ENCODE data around the gene KLHDC3. TPM values are rescaled to one million over a fixed set of nuclear protein-coding genes. Genes with fewer than 3 reads are reported as not detected.

The KLHDC3 gene, protein sequence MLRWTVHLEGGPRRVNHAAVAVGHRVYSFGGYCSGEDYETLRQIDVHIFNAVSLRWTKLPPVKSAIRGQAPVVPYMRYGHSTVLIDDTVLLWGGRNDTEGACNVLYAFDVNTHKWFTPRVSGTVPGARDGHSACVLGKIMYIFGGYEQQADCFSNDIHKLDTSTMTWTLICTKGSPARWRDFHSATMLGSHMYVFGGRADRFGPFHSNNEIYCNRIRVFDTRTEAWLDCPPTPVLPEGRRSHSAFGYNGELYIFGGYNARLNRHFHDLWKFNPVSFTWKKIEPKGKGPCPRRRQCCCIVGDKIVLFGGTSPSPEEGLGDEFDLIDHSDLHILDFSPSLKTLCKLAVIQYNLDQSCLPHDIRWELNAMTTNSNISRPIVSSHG
- 26.1 to 32.1 TPM (median 30.4 TPM) in 5 replicates for total RNA-seq (2022; extraction: Qiagen RNA extraction; ENCODE audit: low read depth)

DNA sequence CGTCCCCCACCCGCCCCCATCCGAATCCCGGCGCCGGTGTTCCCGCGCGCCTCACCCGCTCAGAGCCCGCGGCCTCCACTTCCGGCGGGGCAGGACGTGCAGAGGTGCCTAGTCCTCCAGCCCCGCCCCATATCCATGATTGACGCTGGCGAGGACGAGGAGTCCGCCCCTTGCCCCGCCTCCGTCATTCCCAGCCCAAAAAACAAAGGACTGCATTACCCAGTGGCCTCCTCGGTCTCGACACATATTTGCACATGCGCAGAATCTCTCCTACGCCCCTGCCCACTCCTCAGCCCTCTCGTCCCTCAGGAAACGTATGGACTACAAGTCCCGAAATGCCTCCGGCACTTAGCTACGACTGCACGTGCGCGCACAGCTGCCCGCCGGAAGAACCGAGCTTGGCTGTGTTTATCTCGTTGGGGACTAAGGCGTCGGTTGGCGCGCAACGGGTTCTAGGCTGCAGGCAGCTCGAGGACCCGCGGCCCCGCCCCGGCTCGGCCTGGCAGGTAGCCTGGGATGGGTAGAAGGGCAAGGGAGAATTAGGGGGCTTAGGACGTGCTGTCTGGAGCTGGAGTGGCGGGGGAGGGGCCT, at the start of gene KLHDC3, which contains the start of gene MEA1:
Gene KLHDC3, plus strand, starts transcription at position 407 of the 591 bp plus-strand sequence. CDS start 2,944 bp downstream, outside the sequence.
Gene MEA1, minus strand, starts transcription at position 104 of the 591 bp plus-strand sequence. CDS start 133 bp downstream, outside the sequence.

DNA sequence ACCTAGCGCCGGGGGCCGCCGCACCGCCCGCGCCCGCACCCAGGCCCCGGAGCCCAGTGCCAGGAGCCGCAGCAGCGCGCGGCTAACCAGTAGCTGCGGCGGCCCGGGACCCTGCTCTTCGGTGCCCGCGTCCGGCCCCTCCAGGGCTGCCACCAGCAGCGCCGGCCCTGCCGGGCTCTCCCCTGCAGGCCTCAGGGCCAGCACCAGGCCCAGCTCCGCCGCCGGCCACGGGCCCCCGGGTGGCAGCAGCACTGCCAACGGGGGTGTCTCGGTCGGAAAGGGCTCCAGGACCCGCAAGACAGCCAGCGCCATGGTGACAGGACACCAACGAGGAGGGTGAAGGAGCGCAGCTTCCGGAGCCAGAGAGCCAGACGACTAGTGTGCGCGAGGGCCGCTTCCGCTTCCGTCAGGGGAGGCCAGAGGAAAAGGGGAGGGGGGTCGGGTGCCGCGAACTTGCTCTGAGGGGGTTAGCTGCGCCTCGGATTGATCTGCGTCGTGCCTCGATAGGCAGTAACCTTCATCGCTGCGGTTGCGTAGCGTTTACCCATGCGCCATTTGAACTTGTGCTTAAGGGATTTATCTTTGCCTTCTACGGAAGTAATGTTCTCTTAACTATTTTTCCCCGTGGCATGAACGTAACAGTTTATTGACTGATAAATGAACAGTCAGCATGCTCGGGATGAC, 35.1 kb upstream of the KLHDC3 start, which contains the start of gene PEX6:
Gene PEX6, minus strand, starts transcription at position 343 of the 684 bp plus-strand sequence. Its CDS starts 31 bp downstream, at position 312.

DNA sequence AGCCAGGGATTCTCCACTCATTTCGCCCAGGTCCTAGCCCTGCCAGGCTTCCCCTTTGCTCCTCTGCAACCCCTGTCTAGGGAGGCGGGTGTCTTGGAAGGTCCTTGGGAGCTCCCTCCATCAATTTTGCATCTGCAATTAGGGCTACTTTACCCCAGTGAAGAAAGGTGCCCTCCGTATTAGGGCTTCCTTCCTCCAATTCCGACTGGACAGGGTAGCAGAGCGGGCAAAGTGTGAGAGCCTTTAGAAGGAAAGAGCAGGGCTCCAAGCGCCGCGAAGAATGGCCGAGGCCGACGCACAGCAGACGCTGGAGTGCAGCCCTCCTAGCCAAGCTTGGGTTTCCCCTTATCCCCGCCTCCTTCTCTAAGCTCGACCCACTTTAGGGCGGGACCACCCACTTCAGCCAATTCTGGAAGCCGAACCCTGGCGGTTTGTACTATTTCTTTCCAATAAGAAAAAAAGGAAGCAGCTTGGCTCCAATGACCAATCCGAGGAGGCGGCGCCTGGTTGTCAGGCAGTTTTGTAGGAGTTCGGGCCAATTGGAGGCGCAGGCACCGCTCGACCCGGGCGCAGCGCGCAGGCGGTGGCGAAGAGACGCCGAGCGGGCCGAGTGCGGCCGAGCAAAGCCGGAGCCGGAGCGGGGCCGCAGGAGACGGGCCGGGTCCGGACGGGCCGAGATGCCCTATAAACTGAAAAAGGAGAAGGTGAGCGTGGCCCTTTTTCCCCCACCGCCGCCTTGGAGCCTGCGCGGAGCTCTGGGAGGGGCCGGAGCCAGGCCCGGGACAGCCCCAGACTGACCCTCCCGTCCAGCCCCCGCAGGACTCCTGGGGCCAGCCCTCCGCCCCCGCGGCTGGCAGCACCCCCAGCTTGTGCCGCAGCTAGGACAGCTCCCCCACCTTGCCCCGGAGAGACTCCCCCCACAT, 29.8 kb upstream of the KLHDC3 start, which contains the start of gene PPP2R5D:
Gene PPP2R5D, plus strand, starts transcription at position 570 of the 923 bp plus-strand sequence. Its CDS starts 108 bp downstream, at position 678.

DNA sequence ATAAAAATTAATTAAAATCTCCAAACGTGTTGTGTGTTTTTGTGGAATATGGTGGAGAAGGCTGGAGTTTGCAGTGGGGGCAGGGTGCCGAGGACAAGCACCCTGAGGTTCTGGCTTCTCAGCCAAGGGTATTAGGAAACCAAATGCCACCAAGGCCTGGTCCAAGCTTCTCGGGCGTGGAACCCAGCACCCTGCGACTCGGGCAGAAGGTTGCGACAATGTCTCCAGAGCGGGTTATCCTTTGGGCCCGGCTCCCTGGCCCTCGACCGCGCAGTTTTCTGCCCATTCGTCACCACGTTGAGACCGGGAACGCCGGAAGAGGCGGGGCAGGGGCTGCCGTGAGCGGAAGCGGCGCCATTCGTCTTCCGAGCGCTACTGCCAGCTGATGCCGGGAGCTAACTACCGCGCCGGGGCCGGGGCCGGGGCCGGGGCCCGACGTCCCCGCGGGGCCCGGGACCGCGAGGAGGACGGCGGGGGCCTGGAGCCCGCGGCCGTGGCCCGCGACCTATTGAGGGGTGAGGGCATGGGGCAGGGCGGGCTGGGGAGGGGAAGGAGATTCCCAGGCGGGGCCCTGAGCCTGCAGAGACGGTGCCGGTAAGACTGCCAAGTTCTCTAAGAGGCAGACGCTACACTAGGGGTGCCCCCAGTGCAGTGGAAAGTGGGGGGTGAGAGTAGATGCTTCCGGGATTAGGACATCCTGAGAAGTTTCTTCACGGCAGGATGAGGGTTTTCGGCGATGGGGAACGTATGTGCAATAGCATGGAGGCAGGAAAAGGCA, 7.4 kb downstream of the KLHDC3 start, which contains the start of gene RRP36:
Gene RRP36, plus strand, starts transcription at position 354 of the 778 bp plus-strand sequence. Its CDS starts 32 bp downstream, at position 386.

DNA sequence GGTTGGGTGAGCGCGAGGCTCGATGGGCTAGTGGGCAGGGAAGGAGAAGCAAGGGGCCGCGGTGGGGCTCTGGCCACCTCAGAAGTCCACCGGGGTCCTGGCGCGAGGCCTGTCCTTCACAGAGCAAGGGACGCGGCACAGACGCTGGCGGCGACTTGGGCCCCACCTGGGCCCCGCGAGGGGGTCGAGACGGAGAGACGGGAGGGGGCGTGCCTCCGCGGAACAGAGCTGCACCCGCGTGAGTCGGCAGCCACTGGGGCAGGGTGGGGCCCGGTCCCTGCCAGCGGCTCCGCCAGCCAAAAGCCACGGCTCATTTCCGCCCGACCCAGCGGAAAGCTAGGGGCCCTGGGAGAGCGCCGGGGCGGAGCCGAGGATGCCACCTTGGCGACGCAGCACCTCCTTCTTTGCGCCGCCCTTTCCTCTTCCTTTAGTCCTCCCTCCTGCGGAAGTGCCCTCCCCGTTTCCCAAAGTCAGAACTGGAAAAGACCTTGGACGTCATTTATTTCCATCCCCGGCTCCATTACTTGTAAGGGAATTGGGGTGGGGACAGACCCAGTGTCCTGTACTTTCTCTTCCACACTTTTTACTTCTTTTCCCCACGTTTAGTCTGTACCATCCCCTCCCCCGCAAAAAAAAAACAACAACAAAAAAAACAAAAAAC, 39.6 kb downstream of the KLHDC3 start, which contains the start of gene CUL7:
Gene CUL7, minus strand, starts transcription at position 307 of the 661 bp plus-strand sequence. CDS start 1,063 bp downstream, outside the sequence.

DNA sequence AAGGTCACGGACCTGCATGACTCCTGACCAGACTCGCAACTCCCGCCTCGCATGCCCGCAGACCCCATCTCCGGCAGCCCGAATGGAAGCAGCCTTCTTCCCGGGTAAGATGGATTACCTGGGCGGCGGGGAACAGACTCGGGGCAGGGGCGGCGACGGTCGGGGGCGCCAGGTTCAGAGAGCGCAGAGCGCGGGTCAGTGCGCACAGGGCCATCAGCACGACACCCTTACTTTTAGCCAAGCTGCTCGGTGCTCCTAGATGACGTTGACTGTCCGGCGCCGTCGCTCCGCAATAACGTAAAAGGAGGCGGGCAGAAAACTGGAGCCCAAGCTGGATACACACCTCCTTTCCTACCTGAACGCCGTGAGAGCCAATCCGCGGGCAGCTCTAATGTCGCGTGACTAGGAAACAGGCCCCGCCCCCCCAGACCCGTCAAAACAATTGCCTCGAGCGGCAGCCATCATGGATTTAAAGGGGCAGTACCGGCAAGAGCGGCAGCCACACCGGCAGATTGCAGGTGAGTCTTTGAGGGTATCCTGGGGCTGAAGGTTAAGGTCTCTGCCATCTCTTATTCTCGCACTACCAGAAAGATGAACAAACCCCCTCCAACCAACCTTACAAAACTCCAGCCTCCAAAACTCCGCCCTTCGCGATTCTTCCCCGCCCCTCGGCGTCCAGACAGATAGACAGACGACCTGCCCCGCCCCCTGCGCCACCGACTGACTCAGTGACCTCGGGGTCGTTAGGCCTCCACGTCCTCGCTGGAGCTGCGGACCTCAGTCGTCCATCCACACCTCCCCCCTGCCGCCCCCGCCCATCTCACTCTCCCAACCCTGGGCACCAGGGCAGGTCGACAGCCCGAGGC, 45.4 kb downstream of the KLHDC3 start, which contains the start of the genes KLC4 and MRPL2:
Gene KLC4, plus strand, starts transcription at position 464 of the 866 bp plus-strand sequence. CDS start 1,705 bp downstream, outside the sequence.
Gene MRPL2, minus strand, starts transcription at position 267 of the 866 bp plus-strand sequence. Its CDS starts 53 bp downstream, at position 214.

Other genes starting within 250 kb of the KLHDC3 start
- 2.2 to 3.3 TPM (median 3.1 TPM) in 5 replicates for gene BICRAL, start 232.2 kb upstream of the KLHDC3 start, total RNA-seq (2022; extraction: Qiagen RNA extraction; ENCODE audit: low read depth)
- 68.4 to 100 TPM (median 71.5 TPM) in 5 replicates for gene RPL7L1, start 134.6 kb upstream of the KLHDC3 start, total RNA-seq (2022; extraction: Qiagen RNA extraction; ENCODE audit: low read depth)
- gene PTCRA, start 98.2 kb upstream of the KLHDC3 start, total RNA-seq (2022; extraction: Qiagen RNA extraction; ENCODE audit: low read depth) = not detected in 5 replicates
- gene CNPY3, start 84.8 kb upstream of the KLHDC3 start, total RNA-seq (2022; extraction: Qiagen RNA extraction; ENCODE audit: low read depth) = 36.6 to 45.7 TPM (median 42.7 TPM) in 5 replicates
- 0.18 to 0.24 TPM (median 0.19 TPM) in 3 of 5 replicates, not detected in the others for gene GNMT, start 53.5 kb upstream of the KLHDC3 start, total RNA-seq (2022; extraction: Qiagen RNA extraction; ENCODE audit: low read depth)
- gene PEX6, start 35.1 kb upstream of the KLHDC3 start, total RNA-seq (2022; extraction: Qiagen RNA extraction; ENCODE audit: low read depth) = 5.0 to 9.2 TPM (median 7.5 TPM) in 5 replicates
- gene PPP2R5D, start 29.7 kb upstream of the KLHDC3 start, total RNA-seq (2022; extraction: Qiagen RNA extraction; ENCODE audit: low read depth) = 25.0 to 28.8 TPM (median 26.9 TPM) in 5 replicates
- 90.8 to 113 TPM (median 93.1 TPM) in 5 replicates for gene MEA1, start 303 bp upstream of the KLHDC3 start, total RNA-seq (2022; extraction: Qiagen RNA extraction; ENCODE audit: low read depth)
- gene RRP36, start 7.4 kb downstream of the KLHDC3 start, total RNA-seq (2022; extraction: Qiagen RNA extraction; ENCODE audit: low read depth) = 67.5 to 87.2 TPM (median 72.5 TPM) in 5 replicates
- 5.9 to 8.0 TPM (median 7.1 TPM) in 5 replicates for gene CUL7, start 39.6 kb downstream of the KLHDC3 start, total RNA-seq (2022; extraction: Qiagen RNA extraction; ENCODE audit: low read depth)
- 55.2 to 71.0 TPM (median 62.7 TPM) in 5 replicates for gene MRPL2, start 45.2 kb downstream of the KLHDC3 start, total RNA-seq (2022; extraction: Qiagen RNA extraction; ENCODE audit: low read depth)
- gene KLC4, start 45.4 kb downstream of the KLHDC3 start, total RNA-seq (2022; extraction: Qiagen RNA extraction; ENCODE audit: low read depth) = 5.6 to 8.1 TPM (median 7.2 TPM) in 5 replicates
- gene PTK7, start 62.1 kb downstream of the KLHDC3 start, total RNA-seq (2022; extraction: Qiagen RNA extraction; ENCODE audit: low read depth) = 4.1 to 5.1 TPM (median 4.4 TPM) in 5 replicates
- gene SRF, start 157.0 kb downstream of the KLHDC3 start, total RNA-seq (2022; extraction: Qiagen RNA extraction; ENCODE audit: low read depth) = 12.3 to 18.7 TPM (median 17.9 TPM) in 5 replicates
- gene CUL9, start 167.9 kb downstream of the KLHDC3 start, total RNA-seq (2022; extraction: Qiagen RNA extraction; ENCODE audit: low read depth) = 6.8 to 8.8 TPM (median 8.4 TPM) in 5 replicates
- gene DNPH1, start 215.2 kb downstream of the KLHDC3 start, total RNA-seq (2022; extraction: Qiagen RNA extraction; ENCODE audit: low read depth) = 68.6 to 103 TPM (median 100 TPM) in 5 replicates
- gene TTBK1, start 229.2 kb downstream of the KLHDC3 start, total RNA-seq (2022; extraction: Qiagen RNA extraction; ENCODE audit: low read depth) = 0.03 to 0.09 TPM (median 0.06 TPM) in 4 of 5 replicates, not detected in the other

All from A549 treated with RU486 at 1 μM for 4 hours (cell line).